GM19468 (cell line): ENCODE data around the gene PITPNC1.
"Not testable (repeated sequence)": the region's sequence is repeated elsewhere in the genome, so short reads cannot be mapped to it uniquely, and the experiment has no call there.

Experiments
- ATAC-seq: cut with Tn5 transposase; IDR thresholded peaks from one replicate; pipeline ENCODE4 v1.9.1; 2021; ENCODE audit warnings: mild to moderate bottlenecking, moderate library complexity, moderate number of reproducible peaks; ENCODE audit not compliant: unreplicated experiment; ENCODE audit errors: extremely low read depth

Gene PITPNC1

DNA sequence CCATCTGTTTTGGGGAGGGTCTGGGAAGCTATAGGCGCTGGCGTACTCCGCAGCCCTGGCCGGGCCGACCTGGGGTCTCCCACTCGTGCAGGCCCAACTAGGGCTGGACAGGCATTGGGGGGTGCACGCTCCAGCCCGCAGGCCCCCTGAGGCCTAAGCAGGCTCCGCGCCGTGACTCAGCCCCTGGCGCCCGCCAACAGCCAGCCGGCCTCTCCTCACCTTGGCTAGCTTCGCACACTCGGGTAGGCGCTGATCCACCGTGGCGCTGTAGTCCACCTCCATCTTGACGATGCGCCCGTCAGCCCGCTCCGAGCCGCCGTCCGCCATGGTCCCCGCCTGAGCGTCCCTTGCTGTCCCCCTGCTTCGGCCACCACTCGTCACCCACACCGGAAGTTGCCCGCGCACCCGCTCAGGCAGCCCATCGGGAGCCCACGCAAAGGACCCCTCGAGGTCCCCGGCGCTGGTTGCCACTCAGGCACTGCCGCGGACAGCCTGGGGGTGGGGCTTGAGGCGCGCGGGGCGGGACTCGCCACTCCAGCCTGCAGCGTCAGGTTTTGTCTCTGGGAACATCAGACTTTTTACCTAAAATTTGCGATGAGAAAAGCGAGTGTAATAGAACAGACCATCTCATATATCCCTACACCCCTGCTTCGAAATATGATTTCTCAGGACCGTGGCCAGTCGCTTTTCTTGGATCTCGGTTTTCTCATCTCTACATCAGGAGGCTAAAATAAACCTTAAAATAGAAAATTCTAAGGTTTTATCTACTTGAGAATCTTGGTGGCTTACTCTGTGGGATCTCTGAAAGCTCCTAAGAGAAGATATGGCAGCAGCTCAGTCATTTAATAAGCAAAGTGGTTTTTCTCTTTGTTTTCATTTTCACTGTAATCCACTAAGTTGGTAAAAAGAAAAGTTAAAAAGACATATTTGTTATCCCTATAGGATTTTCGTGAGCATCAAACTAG lies 10.6 kb upstream of the PITPNC1 start, which contains the start of gene PSMD12:
TSS of gene PSMD12 (minus strand) at position 385 of the 965 bp plus-strand sequence. CDS start at position 327, 58 bp downstream.
- ATAC-seq: peak; percentile 61

DNA sequence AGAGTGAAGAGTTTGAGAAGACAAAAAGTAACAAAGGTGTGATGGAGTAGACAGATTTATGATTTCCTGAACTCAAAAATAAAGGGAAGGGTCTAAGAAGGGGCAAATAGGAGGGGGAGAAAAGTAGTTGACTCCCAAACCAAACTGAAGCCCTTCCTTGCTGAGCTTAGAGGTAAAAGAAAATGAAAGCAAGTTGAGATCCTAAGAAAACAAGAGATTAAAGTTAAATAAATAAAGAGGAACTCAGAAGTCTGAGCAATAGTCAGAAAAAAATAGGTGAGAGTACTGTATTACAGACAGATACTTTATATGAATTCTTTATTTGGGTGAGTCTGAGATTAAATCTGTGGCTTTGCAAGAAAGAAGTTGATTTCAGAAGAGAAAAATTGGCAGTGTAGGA lies 7.4 kb upstream of the PITPNC1 start:
- ATAC-seq: no peak

DNA sequence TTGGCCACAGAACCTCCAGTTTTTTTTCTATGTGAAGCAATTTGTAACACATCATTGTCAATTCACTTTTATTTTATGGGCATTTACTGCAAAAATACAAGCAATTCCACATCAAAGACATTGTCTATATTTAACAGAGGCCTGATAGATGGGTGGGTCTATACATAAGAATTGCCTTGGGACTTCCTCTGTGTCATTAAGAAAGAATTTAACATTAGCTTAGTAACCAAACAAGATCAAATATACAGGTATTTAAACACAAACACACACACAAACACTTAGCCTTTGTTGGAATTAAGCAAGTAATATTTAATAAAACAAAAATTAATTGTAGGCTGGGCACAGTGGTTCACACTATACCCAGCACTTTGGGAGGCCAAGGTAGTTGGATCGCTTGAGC lies 4.3 kb upstream of the PITPNC1 start:
- no peak for ATAC-seq

DNA sequence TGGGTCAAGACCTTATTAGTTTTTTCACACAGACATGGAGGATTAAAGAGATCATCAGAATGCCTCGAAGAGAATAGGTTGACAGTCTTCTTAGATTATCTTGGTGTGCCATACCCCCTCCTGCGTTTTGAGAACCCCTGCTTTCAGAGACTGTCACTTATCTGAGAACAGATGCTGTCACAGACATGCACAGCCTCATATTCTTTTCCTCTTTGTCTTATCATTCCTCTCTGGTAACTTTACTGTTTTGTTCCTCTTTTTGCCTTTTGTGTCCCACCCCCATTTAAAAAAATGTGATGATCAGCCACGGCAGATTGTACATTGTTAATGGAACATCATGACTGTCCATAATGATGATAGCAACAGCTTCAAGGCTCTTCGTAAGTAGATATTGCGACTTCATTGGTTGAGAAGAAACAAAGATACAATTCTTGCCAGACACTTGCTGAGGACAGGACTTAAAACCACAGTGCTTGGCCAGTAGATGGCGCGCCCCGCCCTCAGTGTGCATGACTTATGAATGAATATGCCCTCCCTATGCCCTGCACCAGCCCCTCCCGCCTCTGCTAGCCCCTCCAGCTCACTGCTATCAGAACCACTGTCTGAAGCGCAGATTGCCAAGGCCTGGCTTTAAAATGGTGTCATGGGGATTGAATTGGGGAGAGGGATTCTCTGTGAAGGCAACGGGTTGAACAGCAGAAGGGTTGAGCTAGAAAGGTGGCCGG lies 2.6 kb upstream of the PITPNC1 start:
- no peak for ATAC-seq

DNA sequence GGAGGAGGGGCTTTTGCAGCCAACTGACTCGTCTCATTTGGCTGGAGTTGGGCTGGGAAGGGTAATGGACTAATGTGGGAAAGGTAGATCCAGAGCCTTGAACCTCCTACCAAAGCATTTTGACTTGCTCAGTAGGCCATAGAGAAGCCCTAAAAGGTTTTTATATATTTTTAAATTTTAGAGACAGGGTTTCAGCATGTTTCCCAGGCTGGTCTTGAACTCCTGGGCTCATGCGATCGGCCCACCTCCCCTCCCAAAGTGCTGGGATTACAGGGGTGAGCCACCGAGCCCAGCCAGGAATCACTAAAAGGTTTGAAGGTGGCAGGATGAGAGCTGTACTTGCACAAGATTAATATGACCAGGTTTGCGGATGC lies 2.0 kb upstream of the PITPNC1 start:
- no peak for ATAC-seq

DNA sequence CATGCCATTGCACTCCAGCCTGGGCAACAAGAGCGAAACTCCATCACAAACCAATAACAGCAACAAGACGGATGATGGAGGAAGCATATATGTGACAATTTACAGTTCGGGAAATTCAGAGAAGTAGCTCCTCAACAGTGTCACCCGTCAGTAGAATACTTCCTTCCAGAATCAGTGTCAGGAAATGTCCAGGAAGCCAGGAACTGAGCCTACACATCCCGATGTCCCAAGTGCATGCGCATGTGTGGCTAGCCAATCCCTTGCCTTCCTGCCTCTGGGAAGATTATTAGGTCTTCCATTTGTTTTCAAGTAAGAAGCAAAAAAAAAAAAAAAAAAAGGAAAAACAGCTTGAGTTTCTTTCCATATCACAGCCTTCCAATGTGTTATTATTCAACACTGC lies 1.4 kb upstream of the PITPNC1 start:
- no peak for ATAC-seq

DNA sequence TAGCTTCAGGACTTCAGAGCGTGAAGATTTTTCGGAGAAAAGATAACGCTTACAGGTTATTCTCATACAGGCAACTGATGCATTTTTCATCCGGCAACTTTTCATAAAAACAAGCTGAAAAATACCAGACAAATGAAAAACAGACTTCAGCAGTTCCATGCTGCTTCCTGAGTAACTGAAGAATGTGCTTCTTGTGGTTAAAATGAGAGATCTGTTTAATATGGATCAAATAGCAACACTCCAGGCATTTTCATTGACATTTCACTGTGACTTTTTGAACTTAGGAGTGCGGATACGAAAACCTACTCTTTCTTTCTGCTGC lies 705 bp upstream of the PITPNC1 start:
- no peak for ATAC-seq

DNA sequence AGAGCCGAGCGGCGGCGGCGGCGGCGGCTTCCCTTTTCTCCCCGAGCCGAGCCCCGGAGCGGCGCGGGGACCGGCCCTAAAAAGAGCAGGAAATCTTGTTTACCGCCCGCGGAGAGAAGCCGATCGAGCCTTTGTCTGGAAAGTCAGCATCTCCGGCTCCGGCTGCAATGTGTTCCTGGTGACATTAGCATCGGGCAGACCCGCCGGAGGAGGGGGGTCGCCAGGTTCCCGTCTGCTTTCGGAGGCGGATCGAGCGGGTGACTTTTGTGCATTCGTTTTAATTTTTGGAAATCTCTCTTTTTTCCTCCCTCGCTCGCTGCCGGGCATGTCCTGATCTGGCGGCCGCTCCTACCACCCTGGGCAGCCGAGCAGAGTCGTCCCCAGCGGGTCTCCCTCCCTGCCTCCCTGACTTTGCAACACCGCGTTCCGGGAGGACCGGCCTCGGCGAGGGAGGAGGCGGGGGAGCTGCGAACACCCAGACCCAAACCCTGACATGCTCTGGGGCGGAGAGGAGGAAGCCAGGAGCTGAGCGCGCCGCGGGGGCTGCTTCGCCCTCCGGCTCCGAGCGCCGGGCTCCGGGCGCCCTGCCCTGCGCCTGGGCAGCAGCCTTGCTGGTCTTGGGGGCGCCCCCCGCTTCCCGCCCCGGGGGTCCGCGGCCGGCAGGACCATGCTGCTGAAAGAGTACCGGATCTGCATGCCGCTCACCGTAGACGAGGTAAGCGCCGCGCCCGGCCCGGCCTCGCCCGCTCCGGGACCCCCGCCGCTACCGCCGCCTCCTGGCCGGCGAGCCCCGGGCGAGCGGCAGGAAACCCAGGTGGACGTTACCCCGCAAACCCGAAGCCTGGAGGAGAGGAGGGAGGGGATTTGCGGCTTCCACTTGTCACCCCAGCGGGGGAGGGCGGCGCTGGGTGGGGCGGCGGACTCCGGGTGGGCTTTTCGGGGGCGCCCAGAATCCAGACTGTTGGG lies 690 bp downstream of the PITPNC1 start:
- no peak for ATAC-seq

DNA sequence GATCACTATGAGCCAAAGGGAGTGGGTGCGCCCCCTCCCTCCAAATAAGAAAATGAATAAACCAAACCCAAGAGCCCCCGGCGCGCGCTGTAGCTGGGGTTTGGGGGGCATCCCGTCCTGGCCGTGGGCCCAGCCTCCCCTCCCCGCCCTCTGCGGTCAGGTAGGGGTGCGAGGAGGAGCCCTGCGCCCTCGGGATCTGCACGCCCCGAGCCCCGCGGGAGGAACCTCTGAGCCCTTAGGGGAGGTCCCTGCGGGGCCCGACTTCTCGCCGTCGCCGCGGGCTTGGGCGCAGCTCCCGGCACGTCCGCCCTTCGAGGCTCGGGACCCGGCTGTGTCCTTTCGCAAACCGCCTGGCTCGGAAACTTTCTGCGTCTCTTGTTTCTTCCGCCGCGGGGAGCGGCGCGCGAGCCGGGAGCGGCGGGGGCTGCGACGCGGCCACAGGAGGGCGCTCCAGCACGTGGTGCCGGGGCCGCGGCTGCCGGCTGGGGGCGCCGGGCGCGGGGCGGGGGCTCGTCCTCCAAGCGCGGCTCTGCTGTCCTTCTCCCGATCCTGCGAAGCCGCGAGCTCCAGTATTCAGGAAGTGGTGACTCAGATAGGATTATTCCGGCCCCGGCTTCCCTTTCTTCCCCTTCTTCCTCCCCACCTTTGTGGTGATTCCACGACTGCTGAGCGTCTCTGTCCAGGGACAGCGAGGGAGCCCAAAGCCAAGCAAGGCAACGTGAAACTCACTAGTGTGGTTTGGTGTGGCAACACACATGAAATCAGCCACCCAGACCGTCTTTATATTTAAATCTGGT lies 1.6 kb downstream of the PITPNC1 start:
- ATAC-seq: no peak

DNA sequence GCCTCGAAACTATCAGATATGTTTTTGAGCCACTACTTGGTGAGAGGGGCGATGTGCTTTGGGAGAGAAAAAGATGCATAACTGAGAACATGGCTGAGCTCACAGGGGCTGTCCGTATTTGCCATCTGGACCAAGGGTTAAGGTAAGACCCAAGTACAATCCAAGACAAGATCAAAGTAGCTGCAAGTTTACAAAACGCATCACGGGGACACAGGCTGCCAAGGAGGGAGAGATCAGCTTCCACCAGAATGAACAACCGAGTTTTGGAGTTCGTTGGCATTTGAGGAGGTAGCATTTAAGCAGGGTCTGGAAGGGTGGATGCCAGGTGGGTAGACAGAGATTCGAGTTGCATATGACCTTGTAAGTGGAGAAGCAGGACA lies 2.2 kb downstream of the PITPNC1 start:
- no peak for ATAC-seq

DNA sequence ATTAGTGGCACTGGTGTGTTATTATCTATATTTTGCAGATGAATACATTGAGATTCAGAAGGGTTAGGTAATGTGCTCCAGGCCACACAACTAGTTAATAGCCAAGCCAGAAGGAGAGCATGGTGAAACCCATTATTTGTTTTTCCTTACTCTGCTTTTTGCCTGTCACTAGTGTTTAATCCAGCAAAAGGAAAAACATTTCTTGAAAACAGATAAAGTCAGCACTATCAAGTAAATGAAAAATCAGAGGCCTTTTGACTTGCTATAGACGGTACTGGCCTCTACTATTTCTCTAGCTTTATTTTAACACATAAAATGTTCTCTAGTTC lies 4.8 kb downstream of the PITPNC1 start:
- ATAC-seq: no peak

DNA sequence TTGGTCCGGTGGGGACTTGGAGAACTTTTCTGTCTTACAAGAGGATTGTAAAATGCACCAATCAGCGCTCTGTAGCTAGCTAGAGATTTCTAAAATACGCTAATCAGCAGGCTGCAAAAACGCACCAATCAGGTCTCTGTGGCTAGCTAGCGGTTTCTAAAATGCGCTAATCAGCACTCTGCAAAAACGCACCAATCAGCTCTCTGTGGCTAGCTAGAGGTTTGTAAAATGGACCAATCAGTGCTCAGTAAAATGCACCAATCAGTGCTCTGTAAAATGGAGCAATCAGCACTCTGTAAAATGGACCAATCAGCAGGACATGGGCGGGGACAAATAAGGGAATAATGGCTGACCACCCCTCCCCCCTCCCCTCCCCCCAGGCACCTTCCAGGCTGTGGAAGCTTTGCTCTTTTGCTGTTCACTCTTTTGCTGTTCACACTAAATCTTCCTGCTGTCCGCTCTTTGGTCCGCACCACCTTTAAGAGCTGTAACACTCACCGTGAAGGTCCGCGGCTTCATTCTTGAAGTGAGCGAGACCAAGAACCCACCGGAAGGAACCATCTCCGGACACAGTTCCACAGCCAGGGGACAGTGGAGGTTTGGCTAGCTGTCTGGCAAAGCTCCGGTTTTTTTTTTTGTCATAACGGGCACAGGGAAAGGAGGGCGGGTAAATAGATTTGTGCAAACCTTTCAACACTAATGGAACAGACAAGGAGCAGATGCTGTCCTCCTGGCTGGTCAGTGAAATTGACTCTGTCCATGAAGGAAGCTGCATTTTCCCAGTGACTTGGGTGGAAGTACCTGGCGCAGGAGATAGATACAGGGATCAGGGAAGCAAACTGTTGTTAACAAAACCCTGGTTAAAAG lies 8.3 kb downstream of the PITPNC1 start:
- no peak for ATAC-seq

DNA sequence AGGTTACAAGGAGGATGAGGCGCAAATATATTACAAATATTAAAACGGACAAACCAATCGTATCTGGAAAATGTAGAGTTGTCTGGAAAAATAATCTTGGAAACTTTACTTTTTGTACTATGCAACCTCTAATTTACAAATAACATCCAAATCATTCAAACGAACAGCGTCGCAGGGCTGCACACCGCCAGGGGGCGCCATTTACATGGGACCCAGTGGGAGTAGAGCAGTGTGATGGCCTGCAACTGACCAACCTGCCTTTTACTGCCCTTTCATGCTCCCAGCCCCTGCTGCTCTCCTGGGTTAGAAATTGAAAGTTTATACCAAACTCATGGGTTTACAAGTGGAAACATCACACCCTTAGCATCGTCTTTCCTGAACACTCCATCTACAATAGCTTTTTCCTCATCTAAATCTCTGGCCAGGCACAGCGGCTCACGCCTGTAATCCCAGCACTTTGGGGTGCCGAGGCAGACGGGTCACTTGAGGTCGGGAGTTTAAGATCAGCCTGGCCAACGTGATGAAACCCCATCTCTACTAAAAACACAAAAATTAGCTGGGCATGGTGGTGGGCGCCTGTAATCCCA lies 10.0 kb downstream of the PITPNC1 start:
- ATAC-seq: no peak

DNA sequence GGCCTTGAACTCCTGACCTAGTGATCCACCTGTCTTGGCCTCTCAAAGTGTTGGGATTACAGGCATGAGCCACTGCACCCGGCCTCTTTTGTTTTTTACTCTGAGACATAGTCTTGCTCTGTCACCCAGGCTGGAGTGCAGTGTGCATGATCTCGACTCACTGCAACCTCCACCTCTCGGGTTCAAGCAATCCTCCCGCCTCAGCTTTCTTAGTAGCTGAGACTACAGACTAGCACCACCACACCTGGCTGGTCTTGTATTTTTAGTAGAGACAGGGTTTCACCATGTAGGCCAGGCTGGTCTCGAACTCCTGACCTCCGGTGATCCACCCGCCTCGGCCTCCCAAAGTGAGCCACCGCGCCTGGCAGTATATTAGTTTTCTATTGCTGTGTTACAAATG lies 11.5 kb downstream of the PITPNC1 start:
- not testable (repeated sequence) for ATAC-seq

DNA sequence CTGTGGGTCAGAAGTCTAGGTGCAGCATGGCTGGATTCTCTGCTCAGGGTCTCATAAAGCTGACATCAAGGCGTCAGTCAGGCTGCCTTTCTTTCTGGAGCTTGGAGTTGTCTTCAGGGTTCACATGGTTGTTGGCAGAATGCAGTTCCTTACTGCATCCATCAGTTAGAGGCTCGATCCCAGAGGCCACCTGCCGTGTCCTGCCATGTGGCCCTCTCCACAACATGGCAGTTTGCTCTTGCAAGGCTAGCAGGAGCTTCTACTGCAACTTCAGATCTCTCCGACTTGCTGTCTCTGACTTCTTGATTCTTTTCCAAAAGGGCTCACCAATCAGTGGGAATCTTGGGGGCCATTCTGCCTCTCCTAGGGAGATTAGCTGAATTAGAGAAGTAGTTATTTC lies 11.9 kb downstream of the PITPNC1 start:
- ATAC-seq: no peak

DNA sequence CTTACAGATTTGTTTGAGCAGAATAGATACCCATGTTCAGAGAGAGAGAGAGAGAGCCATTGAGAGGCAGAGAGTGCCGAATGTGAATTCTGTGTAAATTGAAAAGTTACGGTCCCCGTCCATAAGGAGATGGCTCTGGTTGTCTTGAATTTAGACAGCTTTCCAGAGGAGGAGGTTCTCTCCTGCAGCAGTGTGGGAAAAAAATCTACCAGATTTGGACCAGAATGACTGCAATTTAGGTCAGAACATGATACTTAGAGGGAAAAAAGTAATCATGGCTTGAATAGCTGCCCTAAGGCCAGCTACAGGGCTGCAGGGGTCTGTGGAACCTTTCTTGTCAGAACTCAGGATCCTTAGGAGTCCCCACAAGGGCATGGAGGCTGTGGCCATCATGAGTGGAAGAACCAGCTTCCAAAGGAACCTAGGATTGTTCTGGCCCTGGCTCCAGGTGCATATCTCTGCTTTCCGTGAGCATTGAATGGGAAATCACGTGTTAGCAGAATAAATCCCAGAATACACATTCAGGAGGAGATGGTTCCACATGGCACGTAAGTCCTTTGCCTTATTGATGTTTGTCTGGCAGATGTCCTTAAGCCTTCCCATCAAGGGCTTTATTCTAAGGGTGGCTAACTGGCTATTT lies 13.0 kb downstream of the PITPNC1 start:
- no peak for ATAC-seq

DNA sequence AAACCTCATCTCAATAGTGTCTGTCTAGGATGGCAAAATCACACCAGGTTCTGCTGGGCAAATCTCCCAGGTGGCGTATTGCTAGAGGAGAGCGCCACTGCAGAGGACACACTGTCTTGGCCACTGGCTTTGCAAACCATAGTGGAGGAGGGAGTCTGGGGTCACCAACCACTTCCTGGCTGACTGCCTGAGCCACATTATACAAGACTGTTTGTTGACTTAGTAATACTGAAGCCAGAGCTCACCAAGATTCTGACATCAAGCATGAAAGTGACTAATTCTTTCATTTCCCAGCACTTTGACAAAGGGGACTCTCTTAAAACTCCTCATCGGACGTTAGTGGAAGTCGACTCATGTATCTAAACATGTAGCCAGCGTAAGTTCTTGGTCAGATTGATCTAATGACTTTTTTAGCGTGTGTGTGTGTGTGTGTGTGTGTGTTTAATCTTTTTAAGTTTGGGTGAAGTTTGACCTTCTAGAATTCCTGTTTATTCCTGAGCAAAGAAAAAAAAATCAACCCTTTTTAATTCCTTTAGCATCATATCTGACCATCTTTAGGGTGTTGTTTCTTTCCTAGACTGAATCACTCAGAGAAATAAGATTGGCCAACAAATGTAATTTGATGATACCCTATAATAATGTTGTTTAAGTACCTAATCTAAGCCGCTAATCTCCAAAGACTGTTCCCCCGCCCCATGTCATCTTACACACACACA lies 13.7 kb downstream of the PITPNC1 start:
- ATAC-seq: peak; percentile 72
